Hepatocyte (in vitro differentiated cells): ENCODE results near the gene NT5M.

ENCODE experiments used
- CTCF ChIP-seq: fragments of 200-600 bp; sonication (generic); IDR thresholded peaks from 2 replicates; pipeline ENCODE4 v1.5.1; 2016; ENCODE audit warnings: antibody characterized with exemption, mild to moderate bottlenecking; ENCODE audit not compliant: poor library complexity
- EZH2 ChIP-seq: fragments of 200-600 bp; sonication (generic); IDR thresholded peaks from 2 replicates; pipeline ENCODE4 v1.6.1; 2016; ENCODE audit warnings: antibody characterized with exemption, mild to moderate bottlenecking, borderline replicate concordance
- EZH2phosphoT487 ChIP-seq: fragments of 200-600 bp; sonication (generic); IDR thresholded peaks from one replicate; pipeline ENCODE4 v1.6.1; 2018; ENCODE audit warnings: antibody characterized with exemption, mild to moderate bottlenecking, low read depth, moderate library complexity; ENCODE audit not compliant: unreplicated experiment, severe bottlenecking

- TF ChIP-seq CTCF (no peak), EZH2phosphoT487 (no peak), EZH2 (no peak)
Measured at GRCh38 chr17:17370711-17371110, 67.5 kb downstream of the NT5M start.
